Putamen (tissue), 1 donor: Measurements from ENCODE around the gene BAHCC1.

ENCODE experiments used
- DNase-seq: peaks from one replicate; pipeline ENCODE4 v3.0.0-alpha.2; 2016; ENCODE audit warnings: low spot score

BAHCC1 gene

DNA sequence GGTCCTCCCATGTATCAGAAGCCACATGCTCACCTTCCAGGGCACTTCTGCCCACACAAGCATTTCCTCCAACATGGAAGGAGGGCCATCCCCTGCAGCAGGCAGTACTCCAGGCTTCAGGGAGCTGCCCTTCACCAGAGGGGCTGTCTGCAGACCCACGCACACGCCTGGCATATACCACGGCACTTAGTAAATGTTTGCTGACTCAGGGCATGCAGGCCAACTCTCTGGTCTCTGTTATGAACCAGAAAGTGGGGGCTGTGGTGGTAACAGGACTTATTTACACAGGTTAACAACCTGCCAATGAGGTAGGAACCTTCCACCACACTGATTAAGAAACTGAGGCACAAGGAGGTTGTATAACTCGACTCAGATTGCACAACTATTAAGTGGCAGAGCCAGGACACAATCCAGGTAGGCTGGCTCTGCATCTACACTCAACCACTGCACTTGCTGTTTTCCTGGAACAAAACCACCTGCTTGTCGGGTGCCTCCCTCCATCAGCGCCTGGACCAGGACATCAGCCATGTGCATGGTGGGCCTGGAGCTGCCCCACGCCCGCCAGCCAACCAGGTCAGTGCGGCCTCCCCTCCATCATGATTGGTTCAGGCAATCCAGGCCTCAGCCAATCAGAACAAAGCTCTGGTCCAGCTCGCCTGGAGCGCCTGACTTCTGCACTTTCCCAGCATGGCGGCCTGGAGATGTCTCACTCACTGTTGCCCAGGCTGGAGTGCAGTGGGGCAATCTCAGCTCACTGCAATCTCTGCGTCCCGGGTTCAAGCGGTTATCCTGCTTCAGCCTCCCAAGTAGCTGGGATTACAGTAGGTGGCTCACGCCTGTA lies 98.2 kb downstream of the BAHCC1 start:
- no peak for DNase-seq

DNA sequence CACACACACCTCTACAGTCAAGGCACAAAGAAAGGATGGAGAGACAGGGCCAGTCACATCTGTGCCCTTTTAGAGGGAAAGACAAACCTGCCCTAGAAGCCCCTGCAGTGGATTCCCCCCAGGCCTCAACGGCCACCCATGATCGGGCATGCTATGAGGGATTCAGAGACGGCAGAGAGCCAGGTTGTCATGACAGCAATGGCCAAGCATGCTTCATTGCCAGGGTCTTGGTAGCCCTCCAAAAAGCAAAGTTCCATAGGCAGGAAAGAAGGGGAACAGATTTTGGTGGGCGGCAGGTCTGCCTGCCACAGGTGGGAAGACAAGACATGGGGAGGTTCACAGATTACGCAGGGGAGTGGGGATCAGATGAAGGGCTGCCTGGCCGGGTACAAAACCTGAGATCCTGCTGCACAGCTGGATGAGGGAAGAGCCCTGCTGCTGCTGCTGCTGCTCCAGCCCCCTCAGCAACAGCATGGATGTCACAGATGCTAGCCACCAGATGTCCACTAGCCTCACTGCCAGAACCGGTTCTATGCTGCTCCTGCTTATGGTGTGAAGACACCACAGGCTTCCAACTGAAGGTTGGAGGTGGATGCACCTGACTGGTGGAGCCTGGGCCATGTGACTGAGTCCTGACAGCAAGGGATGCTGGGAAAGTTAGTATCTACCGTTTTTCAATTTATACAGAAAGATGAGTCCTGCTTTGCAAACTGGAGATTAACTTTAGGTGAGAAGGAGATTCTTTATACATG lies 99.5 kb downstream of the BAHCC1 start:
- peak; percentile 64 for DNase-seq

DNA sequence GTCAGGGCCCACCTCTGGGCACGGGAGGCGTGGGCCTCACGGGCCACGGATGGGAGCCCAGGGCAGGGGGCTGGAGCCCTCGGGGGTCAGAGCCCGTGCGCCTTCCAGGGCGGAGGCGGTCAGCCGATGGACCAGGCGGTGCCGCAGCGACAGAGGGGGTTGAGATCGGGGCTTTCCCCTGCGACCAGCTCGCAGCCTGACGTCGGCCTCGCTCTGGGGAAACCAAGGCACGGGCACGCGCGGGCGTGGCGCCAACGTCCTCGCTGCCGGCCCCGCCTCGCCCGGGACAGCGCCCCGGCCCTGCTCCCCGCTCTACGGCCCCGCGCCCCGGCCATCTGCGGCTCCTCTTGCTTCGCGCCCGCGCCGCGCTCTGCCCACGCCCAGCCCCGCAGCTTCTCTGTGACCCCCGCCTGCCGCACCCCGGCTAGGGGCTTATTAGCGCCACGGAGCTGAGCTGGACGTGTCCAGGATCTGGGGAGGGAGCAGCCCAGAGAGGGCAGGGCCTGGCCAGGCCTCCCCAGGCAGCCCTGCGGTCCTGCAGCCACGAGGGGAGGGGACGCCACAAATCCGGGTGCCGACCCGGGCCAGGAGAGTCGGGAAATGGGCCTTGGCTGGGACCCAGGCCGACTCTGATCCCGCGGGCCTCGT lies 103.8 kb downstream of the BAHCC1 start:
- DNase-seq = no peak

DNA sequence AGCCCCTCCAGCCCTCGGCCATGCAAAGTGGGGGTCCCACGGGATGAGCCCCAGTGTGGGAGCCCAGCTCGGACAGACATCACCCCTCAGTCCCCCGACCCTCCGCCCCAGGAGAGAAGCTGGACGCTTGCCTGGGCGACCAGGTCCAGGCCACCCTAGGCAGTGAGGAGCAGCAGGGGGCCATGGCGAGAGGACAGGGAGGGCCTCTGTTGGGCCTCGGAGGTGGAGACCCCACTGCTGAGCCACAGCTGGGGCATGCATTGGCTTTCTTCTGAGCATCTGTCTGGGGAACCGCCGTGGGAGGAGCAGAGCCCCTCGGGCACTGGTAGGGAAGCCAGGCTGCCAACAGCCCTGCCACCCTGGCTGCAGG lies 104.3 kb downstream of the BAHCC1 start:
- DNase-seq = no peak

DNA sequence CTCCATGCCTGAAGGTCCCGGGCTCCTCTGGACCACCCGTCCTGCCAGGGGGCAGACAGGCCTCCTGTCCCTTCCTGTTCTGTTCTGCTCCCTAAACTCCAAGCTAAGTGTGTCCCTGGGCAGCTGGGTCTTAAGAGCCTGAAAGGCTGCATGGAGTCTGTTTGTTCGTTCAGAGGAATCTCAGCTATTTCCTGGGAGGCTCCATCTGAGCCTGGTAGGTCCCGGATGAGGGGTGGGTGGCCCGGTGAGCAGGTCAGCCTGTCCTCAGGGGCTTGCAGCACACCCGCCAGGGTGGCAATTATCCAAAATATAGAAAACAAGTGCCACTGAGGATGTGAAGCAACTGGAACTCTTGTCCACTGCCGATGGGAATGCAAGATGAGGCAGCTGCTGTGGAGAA lies 104.8 kb downstream of the BAHCC1 start:
- DNase-seq = no peak

DNA sequence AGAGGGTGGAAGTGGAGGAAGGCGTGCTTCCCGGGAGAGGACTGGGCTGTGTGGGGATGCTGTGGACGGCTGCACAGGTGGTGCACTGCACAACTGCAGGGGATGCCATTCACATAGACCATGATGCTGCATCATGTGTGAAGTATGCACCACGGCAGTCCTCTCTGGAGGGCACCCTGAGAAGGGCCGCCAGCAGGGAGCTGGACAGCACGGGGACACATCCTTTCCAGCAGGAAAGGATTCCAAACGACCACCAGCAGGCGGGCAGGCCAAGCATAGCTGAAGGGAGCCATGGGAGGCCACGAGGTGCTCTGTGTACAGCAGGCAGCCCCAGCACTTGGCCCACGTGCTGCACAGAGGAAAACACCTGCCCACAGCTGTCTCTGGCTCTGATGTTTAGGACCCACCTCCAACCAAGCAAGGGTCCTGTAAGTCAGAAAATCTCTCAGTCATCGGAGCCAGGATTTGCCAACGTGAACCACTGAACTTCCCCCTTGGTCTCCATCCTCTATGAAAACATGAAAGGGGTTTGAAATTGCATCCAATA lies 107.3 kb downstream of the BAHCC1 start:
- DNase-seq = no peak

DNA sequence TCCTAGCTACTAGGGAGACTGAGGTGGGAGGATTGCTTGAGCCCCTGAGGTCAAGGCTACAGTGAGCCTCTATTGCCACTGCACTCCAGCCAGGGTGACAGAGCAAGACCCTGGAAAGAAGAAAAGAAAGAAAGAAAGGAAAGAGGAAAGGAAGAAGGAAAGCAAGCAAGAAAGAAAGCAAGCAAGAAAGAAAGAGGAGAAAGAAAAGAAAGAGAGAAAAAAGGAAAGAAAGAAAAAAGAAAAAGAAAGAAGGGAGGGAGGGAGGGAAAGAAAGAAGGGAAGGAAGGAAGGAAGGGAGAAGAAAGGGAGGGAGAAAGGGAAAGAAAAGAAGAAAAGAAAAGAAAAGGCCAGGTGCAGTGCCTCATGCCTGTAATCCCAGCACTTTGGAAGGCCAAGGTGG lies 108.4 kb downstream of the BAHCC1 start:
- DNase-seq = no peak

DNA sequence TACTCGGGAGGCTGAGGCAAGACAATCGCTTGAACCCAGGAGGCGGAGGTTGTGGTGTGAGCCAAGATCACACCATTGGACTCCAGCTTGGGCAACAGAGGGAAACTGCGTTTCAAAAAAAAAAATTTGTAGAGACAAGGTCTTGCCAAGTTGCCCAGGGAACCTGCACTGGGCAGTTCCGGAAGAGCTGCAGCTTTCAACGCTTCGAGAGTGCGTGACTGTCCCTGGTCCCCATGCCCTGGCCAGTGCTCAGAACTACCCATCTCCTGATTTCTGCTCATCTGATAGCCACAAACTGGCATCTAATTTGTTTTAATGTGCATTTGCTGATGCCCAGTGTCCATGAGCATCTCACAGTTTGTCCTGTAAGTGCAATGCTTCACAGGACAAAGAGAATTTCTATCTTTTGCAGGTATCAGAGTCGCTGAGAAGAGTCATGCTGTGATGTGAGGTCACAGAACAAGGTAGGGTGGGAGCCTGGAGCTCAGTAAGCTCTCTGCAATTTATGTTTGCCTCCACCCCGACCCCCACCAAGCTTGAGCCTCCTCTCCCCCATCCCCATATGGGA lies 113.5 kb downstream of the BAHCC1 start:
- no peak for DNase-seq

DNA sequence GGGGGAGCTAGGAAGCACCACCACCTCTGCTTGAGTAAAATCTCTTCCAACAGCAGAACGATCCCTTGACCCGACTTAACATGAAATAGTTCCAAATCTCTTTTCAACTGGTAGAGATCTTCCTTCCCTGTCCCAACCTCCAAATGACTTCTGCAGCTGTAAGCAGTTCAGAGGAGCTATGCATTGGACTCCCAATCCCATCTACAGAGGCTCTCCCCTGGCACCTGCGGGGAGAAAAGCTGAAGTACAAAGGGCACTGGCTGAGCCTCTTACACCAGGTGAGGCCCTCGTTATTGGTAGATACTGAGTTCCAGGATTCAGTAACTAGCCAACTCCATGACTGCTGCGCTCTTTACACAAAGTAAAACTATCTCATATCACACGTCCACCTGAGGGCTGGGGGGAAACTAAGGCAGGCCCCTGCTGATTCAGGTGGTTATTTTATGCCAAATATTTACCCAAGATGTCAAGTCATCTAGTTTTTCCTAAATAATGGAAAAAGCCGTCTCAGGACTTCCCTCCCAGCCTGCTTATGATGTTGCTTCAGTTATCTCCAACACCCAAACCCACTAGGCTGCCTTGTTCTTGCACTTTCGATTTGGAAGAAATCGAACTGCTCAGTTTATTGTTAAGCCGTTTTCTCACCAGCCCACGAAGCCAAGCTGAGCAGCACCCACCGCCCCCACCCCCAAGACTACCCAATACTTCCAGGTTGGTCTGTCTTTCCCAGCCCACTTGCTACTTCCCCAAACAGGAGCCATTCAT lies 114.1 kb downstream of the BAHCC1 start:
- no peak for DNase-seq

DNA sequence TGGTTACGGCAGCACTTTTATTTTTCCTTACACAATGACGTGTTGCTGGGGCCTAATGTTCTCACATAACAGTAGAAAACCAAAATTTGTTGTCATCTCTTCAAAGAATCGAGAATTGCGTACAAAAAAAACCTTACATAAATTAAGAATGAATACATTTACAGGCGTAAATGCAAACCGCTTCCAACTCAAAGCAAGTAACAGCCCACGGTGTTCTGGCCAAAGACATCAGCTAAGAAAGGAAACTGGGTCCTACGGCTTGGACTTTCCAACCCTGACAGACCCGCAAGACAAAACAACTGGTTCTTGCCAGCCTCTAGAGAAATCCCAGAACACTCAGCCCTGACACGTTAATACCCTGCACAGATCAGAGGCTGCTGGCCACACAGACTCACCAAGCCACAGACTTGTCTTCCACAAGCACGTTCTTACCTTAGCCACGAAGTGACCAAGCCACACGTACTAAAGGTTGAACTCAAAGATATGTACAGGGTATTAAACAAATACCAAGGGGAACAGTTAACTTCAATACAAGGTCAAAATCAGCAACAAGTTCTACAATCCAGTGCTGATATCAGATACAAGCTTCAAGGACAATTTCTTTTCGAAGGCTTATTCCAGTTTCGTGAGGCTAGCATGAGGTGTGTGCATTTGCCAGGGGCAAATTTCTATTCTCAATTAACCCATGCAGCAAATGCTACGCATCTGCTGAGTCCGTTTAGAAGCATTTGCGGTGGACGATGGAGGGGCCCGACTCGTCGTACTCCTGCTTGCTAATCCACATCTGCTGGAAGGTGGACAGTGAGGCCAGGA lies 114.9 kb downstream of the BAHCC1 start:
- DNase-seq = no peak

DNA sequence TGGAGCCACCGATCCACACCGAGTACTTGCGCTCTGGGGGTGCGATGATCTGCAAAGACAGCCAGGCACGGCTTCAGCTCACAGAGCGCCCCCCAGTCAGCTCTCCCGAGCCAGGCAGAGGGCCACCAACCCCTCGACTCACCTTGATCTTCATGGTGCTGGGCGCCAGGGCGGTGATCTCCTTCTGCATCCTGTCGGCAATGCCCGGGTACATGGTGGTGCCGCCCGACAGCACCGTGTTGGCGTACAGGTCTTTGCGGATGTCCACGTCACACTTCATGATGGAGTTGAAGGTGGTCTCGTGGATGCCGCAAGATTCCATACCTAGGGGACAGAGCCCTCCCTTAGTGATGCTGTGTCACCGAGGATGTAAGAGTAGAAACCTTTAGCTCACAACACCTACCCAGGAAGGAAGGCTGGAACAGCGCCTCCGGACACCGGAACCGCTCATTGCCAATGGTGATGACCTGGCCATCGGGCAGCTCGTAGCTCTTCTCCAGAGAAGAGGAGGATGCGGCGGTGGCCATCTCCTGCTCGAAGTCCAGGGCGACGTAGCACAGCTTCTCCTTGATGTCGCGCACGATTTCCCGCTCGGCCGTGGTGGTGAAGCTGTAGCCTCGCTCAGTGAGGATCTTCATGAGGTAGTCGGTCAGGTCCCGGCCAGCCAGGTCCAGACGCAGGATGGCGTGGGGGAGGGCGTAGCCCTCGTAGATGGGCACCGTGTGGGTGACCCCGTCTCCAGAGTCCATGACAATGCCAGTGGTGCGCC lies 115.7 kb downstream of the BAHCC1 start:
- DNase-seq = no peak

DNA sequence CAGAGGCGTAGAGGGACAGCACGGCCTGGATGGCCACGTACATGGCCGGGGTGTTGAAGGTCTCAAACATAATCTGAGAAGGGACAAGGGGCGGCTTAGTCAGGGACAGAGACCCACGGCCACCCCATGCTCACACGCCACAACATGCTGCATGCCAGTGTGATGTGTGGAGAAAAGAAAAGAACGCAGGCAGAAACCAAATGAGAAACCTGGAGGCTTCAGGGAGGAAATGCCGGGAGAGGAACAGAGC lies 116.2 kb downstream of the BAHCC1 start:
- DNase-seq = no peak

DNA sequence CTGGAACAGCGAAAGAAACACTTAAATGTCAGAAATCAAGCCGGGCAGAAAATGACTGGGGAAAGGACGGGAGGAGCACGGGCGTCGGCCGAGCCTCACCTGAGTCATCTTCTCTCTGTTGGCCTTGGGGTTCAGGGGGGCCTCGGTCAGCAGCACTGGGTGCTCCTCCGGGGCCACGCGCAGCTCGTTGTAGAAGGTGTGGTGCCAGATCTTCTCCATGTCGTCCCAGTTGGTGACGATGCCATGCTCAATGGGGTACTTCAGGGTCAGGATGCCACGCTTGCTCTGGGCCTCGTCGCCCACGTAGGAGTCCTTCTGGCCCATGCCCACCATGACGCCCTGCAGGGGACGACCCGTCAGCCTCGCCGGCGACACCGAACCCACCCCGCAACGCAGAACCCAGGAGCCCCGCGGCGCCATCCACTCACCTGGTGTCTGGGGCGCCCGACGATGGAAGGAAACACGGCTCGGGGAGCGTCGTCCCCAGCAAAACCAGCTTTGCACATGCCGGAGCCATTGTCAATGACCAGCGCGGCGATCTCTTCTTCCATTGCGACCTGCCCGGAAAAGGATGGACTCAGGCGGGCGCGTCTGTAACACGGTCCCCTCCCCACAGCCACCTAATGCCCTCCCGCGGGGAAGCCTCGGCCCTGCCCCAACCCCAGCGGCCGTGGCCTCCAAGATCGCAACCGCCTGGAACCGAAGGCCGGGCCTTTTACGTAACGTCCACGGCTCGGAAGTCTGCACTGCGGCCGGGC lies 116.7 kb downstream of the BAHCC1 start:
- no peak for DNase-seq

DNA sequence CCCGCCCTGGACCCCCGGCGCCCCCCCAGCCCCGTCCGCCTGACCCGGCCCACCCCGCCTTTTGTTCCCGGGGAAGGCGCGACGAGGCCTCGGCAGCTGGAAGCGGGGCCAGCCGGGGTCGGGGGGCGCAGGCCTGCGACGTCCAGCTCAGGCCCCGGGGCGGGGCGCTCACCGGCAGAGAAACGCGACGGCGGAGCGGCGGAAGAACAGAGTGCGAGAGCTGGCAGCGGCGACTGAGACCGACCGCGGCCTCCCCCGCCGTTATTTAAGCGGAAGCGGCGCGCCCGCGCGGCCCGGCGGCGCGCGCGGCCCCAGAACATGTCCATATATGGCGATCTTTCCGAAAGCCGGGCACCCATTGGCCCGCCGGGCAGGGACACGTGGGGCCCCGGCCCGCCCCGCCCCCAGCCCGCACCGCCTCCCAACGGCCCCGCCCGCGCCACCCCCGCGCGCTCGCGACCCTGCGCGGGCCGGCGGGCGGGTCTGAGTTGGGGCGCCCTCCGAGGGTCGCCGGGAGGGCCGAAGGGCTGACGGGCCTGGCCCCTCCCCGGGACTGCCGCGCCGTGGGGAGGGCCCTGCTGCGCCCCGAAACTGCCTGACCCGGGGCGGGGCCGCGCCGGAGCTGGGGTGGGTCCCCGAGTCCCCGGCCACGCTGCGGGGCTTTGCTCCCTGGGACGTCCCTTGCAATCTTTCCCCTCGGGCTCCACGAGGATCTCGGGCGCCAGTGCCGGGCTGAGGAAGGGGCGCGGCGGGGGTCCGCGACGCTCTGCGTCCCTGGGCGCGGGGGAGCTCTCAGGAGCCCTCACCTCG lies 117.5 kb downstream of the BAHCC1 start, which contains the start of gene ACTG1:
Gene ACTG1 (minus strand): TSS at position 238 of the 810 bp plus-strand sequence. CDS start 445 bp downstream, outside the sequence.
- DNase-seq = peak; percentile 94

DNA sequence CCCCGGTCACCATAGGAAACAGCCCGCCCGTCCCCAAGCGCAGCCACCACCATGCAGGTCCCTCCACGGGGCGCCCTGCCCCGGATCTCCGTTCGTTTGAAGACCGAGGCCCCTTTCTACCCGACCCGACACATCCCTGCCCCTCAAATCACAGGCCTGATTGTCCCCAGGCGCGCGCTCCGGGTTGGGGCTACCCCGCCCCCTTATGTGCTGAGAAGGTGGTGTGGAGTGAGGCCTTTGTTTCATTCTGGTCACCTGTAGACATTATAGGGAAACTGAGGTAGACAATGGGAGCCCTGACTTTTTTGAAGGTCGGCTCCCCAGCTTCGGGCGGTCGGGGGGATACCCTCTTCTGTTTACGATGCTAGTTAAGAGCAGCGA lies 118.1 kb downstream of the BAHCC1 start:
- no peak for DNase-seq

DNA sequence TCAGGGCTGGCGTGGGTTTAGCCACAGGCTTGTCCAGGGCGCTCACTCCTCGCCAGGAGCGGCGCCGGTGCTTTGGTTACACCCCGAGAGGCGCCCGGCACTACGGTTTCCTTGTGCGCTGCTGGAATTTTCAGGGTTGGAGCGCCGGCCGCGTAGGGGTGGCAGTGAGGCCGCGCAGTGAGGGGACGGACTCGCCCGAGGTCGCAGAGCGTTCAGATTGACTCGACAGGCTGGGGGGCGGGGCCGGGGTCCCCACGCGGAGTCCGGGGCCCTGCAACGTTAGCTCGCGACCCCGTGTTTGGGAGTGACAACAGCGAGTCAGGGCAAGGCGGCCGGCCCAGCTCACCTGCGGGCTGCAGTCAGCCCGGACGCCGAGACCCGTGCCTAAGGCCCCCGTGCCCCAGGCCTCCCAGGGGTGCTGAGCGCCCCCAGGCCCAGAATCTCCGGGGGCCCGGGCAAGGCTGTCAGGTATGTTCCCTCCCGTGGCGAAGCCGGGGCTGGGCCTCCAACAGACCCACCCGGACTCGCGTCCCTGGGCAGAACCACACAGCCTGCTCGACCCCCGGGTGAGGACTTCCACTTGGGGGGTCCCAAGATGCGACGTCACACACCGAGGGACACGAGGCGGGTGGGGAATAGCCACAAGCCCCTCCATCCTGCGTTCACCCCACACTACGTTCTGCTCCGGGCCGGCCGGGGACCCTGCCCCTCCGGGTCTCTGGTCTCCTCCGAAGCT lies 118.7 kb downstream of the BAHCC1 start:
- no peak for DNase-seq

DNA sequence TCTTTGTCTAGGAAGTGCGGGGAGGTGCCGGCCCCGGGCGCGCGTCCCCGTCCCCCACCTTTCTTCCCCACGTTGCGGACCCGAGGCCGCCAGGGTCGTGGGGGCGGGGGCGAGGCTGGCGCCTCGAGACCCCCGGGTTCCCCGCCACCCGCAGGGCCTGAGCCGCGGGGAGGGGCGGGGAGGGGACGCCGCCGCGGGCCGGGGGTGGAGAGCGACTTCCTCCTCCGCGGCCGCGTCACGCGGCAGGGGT lies 119.2 kb downstream of the BAHCC1 start:
- DNase-seq = no peak
